MCF 10A (cell line): ENCODE results near the gene IREB2. TPM values are rescaled to one million over a fixed set of nuclear protein-coding genes. Genes with fewer than 3 reads are reported as not detected.
A peak's percentile ranks its signal among the peaks of the same experiment; 100 is the strongest.

Experiments used
- BruUV-seq: library from RNA; stranded (reverse); fragments of 400-500 nt; replicated peaks from 2 replicates; lab custom pipeline; 2021; lab: Mats Ljungman, UMichigan
- CTCF ChIA-PET: fragments of 300-600 bp; sonication (Branson Sonifier 250); formaldehyde crosslinking; extraction: SDS; loops from one replicate; lab custom pipeline; 2021; ENCODE audit warnings: antibody characterized with exemption, inconsistent platforms; lab: Yijun Ruan, JAX
- POLR2A ChIA-PET: fragments of 300-600, 350-650 bp; sonication (Branson Sonifier 250); formaldehyde crosslinking; extraction: SDS; loops from one replicate; lab custom pipeline; 2020; ENCODE audit warnings: antibody characterized with exemption, inconsistent platforms; lab: Yijun Ruan, JAX
- DNase-seq: peaks from one replicate; pipeline ENCODE4 v3.0.0-alpha.2; 2018; ENCODE audit not compliant: unreplicated experiment
- H3K27ac Mint-ChIP-seq: one replicate; pipeline ENCODE4 v1.8.0; 2022; ENCODE audit warnings: mild to moderate bottlenecking, low read depth, mixed read lengths; ENCODE audit not compliant: unreplicated experiment
- H3K27me3 Mint-ChIP-seq: one replicate; pipeline ENCODE4 v1.8.0; 2022; ENCODE audit warnings: mixed read lengths; ENCODE audit not compliant: insufficient read depth, unreplicated experiment
- H3K36me3 Mint-ChIP-seq: one replicate; pipeline ENCODE4 v1.8.0; 2022; ENCODE audit warnings: mild to moderate bottlenecking, moderate library complexity, mixed read lengths; ENCODE audit not compliant: insufficient read depth, unreplicated experiment
- H3K4me1 Mint-ChIP-seq: one replicate; pipeline ENCODE4 v1.8.0; 2022; ENCODE audit warnings: mixed read lengths; ENCODE audit not compliant: insufficient read depth, unreplicated experiment
- H3K4me3 Mint-ChIP-seq: one replicate; pipeline ENCODE4 v1.8.0; 2022; ENCODE audit warnings: mild to moderate bottlenecking, moderate library complexity, mixed read lengths; ENCODE audit not compliant: unreplicated experiment
- H3K9me3 Mint-ChIP-seq: one replicate; pipeline ENCODE4 v1.8.0; 2022; ENCODE audit warnings: mixed read lengths; ENCODE audit not compliant: unreplicated experiment
- CTCF ChIP-seq: fragments of 200-600 bp; IDR thresholded peaks from one replicate; pipeline ENCODE4 v1.8.0; 2022; ENCODE audit warnings: antibody characterized with exemption, mild to moderate bottlenecking; ENCODE audit not compliant: unreplicated experiment
- intact Hi-C: fragments of 100-400 bp; cut with micrococcal nuclease; formaldehyde crosslinking; loops from 2 replicates; pipeline ENCODE4 v1.14.1; 2022
- total RNA-seq: library from RNA; stranded (reverse); gene quantifications from 2 replicates; pipeline ENCODE4 v1.2.3, GENCODE V29; 2022

The IREB2 gene
- total RNA-seq, 1 experiment from 2014 or later: 43.4 TPM

DNA sequence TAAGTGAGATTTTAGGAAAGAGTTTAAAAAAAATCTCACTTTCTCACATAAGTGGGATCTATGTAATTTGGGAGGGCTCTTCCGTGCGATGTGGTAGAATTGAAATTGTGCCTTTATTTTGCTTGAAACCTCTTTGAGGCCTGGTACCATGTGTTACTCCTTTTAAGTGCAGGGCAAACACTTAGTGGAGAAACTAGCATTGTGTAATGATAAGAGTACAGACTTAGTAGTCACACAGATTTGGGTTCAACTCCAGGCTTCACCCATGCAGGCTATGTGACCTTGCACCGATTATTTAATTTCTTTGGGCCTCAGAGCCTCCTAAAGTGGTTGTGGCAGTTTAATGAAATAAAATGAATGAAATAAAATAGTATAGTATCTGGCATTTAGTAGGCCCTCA, 104.6 kb downstream of the IREB2 start:
- H3K4me3 Mint-ChIP-seq: peak overlapping the region; percentile 92
- intact Hi-C loops: no loop called here
- peaks cover 70% of the 10 kb centered on the region for H3K36me3 Mint-ChIP-seq
- no peaks in the 10 kb centered on the region for H3K9me3 Mint-ChIP-seq
- BruUV-seq: no TSS peak
- ChIA-PET CTCF (interaction anchor here (0.6 to 0.7 kb wide), 2 partner anchors 105 to 270 kb away, joined by 3 read pairs; no protein-coding TSS in a partner anchor), POLR2A (interaction anchor here (0.5 to 4.7 kb wide), 4 partner anchors 23 to 104 kb away, joined by 4 to 67 read pairs (median 31); partner anchors contain the start of genes CHRNA5, HYKK and IREB2)
- H3K27ac Mint-ChIP-seq: peak overlapping the region; percentile 97
- peaks cover 14% of the 10 kb centered on the region for H3K4me1 Mint-ChIP-seq
- H3K27me3 Mint-ChIP-seq: no peaks in the 10 kb centered on the region
- no peak for TF ChIP-seq CTCF
- no peak for DNase-seq

- CTCF ChIA-PET: no interaction called here
- Mint-ChIP-seq H3K4me3 (no peak overlapping the region), H3K27ac (no peak overlapping the region), H3K4me1 (no peaks in the 10 kb centered on the region), H3K27me3 (no peaks in the 10 kb centered on the region), H3K36me3 (peaks cover 45% of the 10 kb centered on the region), H3K9me3 (no peaks in the 10 kb centered on the region)
- intact Hi-C loops: no loop called here
- TF ChIP-seq CTCF: no peak
- POLR2A ChIA-PET: interaction anchor here (1.0 to 1.4 kb wide), 3 partner anchors 9 to 43 kb away, joined by 4 to 8 read pairs (median 7); partner anchors contain the start of gene PSMA4
- BruUV-seq: no TSS peak
- no peak for DNase-seq
These were observed 112.2 kb downstream of the IREB2 start for GRCh38 chr15:78550194-78550593.

GRCh38 chr15:78550815-78551214, 112.8 kb downstream of the IREB2 start:
- Mint-ChIP-seq H3K4me1 (no peaks in the 10 kb centered on the region), H3K27me3 (no peaks in the 10 kb centered on the region), H3K27ac (no peak overlapping the region), H3K4me3 (no peak overlapping the region), H3K36me3 (peaks cover 38% of the 10 kb centered on the region), H3K9me3 (no peaks in the 10 kb centered on the region)
- intact Hi-C loops: no loop called here
- no TSS peak for BruUV-seq
- no peak for TF ChIP-seq CTCF
- DNase-seq: no peak
- POLR2A ChIA-PET: no interaction called here
- CTCF ChIA-PET: no interaction called here

Other genes with a start within 250 kb of the IREB2 start
- gene ACSBG1, start 203.7 kb upstream of the IREB2 start, total RNA-seq: not detected in 2 replicates
- gene DNAJA4, start 173.7 kb upstream of the IREB2 start, total RNA-seq: not detected in 2 replicates
- 54.3 and 56.2 TPM in 2 replicates for gene SKIC8, start 138.6 kb upstream of the IREB2 start, total RNA-seq
- not detected in 2 replicates for gene CRABP1, start 97.9 kb upstream of the IREB2 start, total RNA-seq
- gene HYKK, start 69.4 kb downstream of the IREB2 start, total RNA-seq: 1.2 and 1.3 TPM in 2 replicates
- 221 and 261 TPM in 2 replicates for gene PSMA4, start 102.2 kb downstream of the IREB2 start, total RNA-seq
- 1.9 and 2.3 TPM in 2 replicates for gene CHRNA5, start 127.3 kb downstream of the IREB2 start, total RNA-seq
- gene CHRNA3, start 182.8 kb downstream of the IREB2 start, total RNA-seq: not detected in 2 replicates
- not detected in 2 replicates for gene CHRNB4, start 203.0 kb downstream of the IREB2 start, total RNA-seq